GOT3 (cell line): ENCODE measurements around the gene CCNB1.
"Not testable (repeated sequence)": the region's sequence is repeated elsewhere in the genome, so short reads cannot be mapped to it uniquely, and the experiment has no call there.

Source experiments
- DNase-seq: peaks from one replicate; lab custom pipeline; 2025; ENCODE audit warnings: mixed read lengths; lab: John Stamatoyannopoulos, UW

Gene CCNB1

DNA sequence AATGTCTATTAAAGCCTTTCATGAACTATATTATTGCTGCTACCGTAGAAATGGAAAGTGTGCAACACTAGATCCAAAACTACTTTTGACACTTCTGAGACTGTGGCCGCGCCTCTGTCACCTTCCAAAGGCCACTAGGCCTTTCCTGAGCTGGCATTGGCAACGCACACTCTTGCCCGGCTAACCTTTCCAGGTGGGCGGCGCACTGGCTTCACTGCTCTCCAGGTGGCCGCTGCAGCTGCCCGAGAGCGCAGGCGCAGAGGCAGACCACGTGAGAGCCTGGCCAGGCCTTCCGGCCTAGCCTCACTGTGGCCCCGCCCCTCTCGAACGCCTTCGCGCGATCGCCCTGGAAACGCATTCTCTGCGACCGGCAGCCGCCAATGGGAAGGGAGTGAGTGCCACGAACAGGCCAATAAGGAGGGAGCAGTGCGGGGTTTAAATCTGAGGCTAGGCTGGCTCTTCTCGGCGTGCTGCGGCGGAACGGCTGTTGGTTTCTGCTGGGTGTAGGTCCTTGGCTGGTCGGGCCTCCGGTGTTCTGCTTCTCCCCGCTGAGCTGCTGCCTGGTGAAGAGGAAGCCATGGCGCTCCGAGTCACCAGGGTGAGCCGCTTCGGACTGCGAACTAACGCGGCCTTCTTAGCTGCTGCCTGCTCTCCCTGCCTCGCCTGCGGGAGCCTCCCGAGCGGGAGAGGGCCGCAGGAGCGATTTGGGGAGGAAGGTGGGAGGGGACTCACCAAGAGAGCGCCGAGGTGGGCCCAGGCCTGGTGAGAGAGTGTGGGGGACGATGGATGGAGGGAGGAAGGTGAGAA, at the start of gene CCNB1:
TSS of gene CCNB1 (plus strand) at position 465 of the 807 bp plus-strand sequence. CDS start at position 578, 113 bp downstream.
- peak; percentile 88 for DNase-seq

DNA sequence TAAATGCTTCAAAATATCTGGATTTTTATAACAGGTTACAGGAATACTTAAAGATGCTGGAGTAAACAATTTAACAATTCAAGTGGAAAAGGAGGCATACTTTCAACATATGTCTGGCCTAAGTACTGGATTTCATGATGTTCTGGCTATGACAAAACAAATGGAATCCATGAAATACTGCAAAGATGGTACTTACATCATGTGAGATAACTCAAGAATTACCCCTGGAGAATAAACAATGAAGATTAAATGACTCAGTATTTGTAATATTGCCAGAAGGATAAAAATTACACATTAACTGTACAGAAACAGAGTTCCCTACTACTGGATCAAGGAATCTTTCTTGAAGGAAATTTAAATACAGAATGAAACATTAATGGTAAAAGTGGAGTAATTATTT, 37.5 kb upstream of the CCNB1 start:
- DNase-seq = no peak

DNA sequence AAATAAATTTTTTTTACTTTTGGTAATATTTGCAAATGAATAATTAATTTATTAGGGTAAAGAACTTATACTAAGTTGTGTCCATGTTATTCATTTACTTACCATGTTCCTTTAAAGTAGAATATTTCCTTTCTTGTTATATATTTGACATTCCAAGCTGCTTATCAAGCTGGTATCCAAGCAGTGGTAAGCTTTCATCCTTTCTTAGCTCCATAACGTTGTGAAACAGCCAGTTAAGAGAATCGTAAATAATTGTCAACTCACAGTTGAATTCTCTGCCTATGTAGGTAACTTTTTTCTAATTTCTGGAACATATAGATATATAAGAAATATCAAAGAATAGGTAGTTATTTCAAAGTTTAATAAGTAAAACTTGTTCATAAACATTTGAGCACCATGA, 36.7 kb upstream of the CCNB1 start:
- DNase-seq = no peak

DNA sequence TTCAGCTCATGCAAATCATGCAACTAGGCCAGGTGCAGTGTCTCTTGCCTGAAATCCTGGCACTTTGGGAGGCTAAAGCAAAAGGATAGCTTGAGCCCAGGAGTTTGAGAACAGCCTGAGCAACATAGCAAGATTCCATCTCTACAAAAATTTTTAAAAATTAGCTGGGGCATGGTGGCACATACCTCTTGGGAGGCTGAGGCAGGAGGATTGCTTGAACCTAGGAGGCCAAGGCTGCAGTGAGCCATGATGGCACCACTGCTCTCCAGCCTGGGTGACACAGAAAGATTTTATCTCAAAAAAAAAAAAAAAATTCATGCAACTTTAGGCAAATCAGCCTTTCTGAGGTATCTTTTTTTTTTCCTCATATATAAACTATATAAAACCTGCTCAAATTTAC, 35.6 kb upstream of the CCNB1 start:
- DNase-seq = no peak

DNA sequence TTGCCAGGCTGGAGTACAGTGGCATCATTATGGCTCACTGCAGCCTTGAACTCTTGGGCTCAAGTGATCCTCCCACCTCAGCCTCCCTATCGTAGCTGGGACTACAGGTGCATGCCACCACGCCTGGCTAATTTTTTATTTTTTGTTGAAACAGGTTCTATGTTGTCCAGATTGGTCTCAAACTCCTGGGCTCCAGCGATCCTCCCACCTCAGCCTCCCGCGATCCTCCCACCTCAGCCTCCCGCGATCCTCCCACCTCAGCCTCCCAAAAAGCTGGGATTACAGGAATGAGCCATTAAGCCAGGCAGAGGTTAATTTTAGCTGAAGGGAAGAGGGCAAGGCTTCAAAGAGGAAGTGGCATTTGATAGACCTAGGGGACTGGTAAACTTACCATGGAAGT, 32.8 kb upstream of the CCNB1 start:
- no peak for DNase-seq

DNA sequence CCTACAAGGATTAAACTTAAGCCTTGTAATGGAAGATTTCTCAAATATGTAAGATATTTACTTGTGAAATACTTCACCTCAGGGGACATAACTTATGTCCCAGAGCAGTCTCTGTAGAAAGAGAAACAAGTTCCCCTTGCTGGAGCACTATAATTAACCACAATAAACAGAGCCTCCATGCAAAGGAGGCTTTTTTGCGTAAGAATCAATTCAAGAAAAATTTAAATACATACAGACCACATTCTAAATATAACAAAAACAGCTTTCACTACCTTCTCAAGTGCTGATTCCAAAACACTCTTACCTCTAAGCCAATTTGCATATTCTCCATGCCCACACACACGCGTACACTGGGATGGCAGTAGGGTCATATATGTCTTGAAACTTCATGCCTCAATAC, 30.7 kb upstream of the CCNB1 start:
- no peak for DNase-seq

DNA sequence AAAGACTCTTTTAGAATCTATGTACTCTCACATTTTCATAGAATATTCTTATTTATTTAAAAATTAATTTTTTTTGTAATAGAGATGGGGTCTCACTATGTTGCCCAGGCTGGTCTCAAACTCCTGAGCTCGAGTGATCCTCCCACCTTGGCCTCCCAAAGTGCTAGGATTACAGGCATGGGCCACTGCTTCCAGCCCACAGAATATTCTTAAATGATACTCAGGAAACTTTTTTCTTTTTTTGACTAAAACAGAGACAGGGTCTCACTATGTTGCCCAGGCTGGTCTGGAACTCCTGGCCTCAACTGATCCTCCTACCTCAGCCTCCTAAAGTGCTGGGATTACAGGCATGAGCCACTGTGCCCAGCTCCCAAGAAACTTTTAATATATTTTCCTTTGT, 29.7 kb upstream of the CCNB1 start:
- DNase-seq = not testable (repeated sequence)

DNA sequence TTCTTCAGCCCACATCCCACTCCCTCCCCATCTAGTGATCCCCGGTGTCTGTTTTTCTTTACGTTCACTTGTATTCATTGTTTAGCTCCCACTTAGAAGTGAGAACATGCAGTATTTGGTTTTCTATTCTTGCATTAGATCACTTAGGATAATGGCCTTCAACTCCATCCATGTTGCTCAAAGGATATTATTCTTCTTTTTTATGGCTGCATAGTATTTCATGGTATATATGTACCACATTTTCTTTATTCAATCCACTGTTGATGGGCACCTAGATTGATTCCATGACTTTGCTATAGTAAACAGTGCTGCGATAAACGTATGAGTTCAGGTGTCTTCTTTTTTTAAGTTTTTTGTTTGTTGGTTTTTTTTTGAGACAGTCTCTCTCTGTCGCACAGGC, 29.1 kb upstream of the CCNB1 start:
- no peak for DNase-seq

DNA sequence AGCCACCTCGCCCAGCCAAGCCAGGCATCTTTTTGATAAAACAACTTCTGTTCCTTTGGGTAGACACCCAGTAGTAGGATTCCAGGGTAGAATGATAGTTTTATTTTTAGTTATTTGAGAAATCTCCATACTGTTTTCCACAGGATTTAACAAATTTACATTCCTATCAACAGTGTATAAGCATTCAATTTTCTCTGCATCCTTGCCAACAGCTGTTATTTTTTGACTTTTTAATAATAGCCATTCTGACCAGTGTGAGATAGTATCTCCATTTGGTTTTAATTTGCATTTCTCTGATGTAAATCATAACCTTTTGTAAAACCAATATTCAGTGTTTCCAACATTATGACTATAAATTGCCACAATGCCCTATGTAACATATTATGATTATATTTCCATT, 28.2 kb upstream of the CCNB1 start:
- DNase-seq = no peak

DNA sequence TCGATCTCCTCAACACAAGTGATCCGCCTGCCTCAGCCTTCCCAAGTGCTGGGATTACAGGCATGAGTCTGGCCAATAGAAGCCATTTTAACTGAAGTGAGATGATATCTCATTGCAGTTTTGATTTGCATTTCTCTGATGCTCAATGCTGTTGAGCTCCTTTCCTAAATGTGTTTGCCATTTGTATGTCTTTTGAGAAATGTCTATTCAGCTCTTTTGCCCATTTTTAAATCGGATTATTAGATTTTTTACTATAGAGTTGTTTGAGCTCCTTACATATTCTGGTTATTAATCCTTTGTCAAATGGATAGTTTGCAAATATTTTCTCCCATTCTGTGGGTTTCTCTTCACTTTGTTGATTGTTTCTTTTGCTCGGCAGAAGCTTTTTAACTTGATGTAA, 26.7 kb upstream of the CCNB1 start:
- not testable (repeated sequence) for DNase-seq

DNA sequence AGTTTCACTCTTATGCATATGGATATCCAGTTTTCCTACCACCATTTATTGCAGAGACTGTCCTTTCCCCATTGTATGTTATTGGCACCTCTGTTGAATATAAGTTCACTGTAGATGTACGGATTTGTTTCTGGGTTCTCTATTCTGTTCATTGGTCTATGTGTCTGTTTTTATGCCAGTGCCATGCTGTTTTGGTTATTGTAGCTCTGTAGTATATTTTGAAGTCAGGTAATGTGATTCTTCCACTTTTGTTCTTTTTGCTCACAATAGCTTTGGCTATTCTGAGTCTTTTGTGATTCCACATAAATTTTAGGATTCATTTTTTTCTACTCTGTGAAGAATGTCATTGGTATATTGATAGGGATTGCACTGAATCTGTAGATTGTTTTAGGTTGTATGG, 26.1 kb upstream of the CCNB1 start:
- DNase-seq = no peak

DNA sequence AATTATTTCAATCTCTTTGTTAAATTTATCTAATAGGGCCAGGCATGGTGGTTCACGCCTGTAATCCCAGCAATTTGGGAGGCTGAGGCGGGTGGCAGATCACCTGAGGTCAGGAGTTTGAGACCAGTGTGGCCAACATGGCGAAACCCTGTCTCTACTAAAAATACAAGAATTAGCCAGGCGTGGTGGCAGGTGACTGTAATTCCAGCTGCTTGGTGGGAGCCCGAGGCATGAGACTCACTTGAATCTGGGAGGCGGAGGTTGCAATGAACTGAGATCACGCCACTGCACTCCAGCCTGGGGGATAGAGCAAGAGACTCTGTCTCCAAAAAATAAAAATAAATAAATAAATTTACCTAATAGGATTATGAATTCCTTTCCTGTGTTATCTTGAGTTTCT, 18.4 kb upstream of the CCNB1 start:
- DNase-seq = not testable (repeated sequence)

DNA sequence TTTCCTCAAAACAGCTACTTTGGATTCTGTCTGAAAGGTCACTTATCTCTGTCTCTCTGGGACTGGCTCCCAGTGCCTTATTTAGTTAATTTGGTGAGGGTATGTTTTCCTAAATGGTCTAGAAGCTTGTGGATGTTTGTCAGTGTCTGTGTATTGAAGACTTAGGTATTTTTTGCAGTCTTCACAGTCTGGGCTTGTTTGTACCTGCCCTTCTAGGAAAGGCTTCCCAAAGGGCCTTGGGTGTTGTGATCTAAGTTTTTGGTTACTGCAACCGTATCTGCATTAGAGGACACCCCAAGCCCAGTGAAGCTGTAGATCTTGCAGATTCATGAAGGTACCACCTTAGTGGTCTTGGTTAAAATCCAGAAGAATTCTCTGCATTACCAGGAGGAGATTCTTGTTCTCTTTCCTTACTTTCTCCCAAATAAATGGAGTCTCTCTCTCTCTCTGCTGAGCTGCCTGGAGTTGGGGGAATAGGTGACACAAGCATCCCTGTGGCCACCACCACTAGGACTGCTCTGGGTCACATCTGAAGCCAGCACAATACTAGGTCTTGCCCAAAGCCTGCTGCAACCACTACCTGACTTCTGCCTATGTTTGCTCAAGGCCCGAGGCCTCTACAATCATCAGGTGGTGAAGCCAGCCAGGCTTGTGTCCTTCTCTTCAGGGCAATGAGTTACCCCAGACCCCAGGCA, 17.8 kb upstream of the CCNB1 start:
- no peak for DNase-seq

DNA sequence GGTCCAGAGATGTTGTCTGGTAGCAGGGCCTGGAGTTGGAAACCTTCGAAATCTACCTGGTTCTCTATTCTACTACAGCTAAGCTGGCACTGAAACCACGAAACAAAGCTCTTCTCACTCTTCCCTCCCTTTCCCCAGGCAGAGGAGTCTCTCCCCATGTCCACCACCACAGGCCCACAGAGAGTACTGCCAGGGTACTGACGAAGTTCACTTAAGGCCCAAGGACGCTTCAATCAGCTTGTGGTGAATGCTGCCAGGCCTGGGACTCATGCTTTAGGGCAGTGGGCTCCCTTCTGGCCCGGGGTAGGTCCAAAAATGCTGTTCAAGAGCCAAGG, 17.3 kb upstream of the CCNB1 start:
- DNase-seq = no peak

DNA sequence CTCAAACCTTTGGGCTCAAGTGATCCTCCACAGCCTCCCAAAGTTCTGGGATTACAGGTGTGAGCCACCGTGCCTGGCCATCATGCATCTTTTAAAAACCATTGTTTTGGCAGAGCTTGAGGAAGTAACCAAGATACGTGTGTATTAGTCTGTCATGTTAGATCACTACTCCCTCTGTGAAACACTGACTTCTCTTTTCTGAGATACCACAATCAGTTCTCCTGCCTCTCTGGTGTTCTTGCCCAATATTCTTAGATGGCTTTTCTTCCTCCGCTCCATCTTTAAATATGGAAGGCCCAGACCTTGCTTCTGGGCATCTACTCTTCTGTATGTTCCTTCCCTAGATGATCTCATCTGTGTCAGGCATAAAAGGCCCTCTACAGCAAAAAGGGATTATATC, 14.2 kb upstream of the CCNB1 start:
- no peak for DNase-seq

DNA sequence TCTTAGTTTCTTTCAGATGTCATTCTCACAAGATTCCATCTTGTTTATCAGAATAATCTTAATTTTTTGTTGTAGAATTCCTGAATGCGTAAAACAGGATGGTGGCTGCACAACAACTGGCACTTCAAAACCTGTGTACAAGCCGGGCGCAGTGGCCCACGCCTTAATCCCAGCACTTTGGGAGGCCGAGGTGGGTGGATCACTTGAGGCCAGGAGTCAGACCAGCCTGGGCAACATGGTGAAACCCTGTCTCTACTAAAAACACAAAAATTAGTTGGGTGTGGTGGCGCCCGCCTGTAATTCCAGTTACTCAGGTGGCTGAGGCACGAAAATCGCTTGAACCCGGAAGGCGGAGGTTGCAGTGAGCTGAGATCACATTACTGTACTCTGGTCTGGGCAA, 10.5 kb upstream of the CCNB1 start:
- no peak for DNase-seq

DNA sequence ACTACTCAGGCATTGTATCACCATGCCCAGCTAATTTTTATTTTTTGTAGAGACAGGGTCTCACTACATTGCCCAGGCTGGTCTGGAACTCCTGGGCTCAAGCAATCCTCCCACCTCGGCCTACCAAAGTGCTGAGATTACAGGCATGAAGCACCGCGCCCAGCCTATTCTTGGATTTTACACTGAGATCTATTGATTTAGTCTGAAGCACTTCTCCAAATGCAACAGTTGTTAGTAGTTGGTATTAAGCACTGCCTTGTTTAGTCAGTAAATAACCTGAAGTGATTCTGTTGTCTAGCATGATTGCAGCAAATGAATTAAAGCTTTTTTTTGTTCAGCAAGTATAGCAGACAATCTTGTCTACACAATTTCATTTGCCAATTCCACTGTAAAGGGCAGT, 8.9 kb upstream of the CCNB1 start:
- no peak for DNase-seq

DNA sequence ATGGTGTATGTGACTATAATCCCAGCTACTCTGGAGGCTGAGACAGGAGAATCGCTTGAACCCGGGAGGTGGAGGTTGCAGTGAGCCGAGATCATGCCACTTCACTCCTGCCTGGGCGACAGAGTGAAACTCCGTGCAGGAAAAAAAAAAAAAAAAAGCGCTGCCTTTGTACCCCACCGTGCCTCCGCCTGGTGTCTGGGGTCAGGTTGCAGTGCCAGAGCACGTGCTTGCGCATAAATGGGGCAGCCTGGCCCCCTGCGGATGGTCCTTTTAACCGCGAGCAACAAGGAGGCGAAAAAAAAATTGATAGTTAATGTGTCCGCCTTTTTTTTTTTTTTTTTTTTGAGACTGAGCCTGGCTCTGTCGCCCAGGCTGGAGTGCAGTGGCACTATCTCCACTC, 6.3 kb upstream of the CCNB1 start:
- DNase-seq = no peak

DNA sequence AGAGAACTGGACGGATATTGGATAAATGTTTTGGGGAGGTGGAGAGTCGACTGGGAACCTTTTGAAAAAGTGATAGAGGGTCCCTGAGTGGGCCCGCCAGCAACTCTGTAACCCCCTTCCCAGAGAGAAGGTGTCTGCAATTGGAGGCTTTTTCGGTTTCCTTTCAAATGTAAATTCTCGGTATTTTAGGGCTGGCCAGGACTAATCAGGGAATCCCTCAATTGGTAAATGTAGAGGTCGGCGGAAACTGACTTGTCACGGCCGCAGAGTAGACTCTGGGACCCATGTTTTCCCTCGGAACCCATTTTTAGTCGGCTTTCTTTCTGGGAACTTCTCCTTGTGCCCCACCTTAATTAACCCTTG, 524 bp downstream of the CCNB1 start:
- no peak for DNase-seq

DNA sequence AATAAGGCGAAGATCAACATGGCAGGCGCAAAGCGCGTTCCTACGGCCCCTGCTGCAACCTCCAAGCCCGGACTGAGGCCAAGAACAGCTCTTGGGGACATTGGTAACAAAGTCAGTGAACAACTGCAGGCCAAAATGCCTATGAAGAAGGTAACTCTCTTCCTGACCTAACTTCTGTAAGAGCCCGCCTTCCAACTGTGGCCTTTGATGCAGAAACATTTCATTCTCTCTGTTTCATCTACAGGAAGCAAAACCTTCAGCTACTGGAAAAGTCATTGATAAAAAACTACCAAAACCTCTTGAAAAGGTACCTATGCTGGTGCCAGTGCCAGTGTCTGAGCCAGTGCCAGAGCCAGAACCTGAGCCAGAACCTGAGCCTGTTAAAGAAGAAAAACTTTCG, 979 bp downstream of the CCNB1 start:
- no peak for DNase-seq

DNA sequence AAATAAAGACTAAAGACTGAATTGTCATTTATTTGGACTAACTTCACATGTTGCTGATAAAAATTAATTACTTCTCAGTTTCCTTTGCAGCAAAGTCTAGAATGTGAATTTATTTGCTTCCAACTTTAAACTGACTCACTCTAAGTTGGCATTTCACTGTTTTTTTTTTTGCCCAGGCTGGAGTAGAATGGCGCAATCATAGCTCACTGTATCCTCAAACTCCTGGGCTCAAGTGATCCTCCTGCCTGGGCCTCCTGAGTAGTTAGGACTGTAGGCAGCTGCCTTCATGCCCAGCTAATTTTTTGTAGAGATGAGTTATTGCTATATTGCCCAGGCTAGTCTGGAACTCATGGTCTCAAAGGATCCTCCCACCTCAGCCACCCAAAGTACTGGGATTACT, 3.5 kb downstream of the CCNB1 start:
- no peak for DNase-seq

DNA sequence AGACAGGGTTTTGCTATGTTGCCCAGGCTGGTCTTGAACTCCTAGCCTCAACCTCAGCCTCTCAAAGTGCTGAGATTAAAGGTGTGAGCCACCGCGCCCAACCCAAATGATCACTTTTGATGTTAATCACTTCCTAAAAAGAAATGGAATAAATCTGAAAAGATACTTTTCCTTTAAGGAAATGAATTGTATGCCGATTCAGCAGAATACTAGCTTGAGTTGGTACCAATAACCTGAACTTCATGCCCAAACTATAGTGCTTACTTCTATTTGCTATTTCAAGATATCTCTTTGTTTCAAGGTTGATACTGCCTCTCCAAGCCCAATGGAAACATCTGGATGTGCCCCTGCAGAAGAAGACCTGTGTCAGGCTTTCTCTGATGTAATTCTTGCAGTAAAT, 4.0 kb downstream of the CCNB1 start:
- no peak for DNase-seq

DNA sequence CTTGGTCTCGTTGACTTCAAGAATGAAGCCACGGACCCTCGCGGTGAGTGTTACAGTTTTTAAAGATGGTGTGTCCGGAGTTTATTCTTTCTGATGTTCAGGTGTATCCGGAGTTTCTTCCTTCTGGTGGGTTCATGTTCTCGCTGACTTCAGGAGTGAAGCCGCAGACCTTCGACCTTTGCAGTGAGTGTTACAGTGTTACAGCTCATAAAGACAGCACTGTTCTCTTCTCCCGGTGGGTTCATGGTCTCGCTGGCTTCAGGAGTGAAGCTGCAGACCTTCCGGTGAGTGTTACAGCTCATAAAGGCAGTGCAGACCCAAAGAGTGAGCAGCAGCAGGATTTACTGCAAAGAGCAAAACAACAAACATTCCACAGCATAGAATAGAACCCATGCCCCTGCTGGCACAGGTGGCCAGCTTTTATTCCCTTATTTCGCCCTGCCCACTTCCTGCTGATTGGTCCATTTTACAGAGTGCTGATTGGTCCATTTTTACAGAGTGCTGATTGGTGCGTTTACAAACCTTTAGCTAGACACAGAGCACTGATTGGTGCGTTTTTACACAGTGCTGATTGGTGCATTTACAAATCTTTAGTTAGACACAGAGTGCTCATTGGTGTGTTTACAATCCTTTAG, 14.8 kb downstream of the CCNB1 start:
- not testable (repeated sequence) for DNase-seq
